Neural progenitor cell (in vitro differentiated cells): Measurements from ENCODE around the gene CFAP299. TPM values are rescaled to one million over a fixed set of nuclear protein-coding genes. Genes with fewer than 3 reads are reported as not detected.
A peak's percentile ranks its signal among the peaks of the same experiment; 100 is the strongest.

Experiments
- DNase-seq: peaks from one replicate; pipeline ENCODE4 v3.0.0-alpha.2; 2016; ENCODE audit warnings: low spot score
- H2AFZ ChIP-seq: fragments of 200-600 bp; sonication (generic); replicated peaks from 2 replicates; pipeline ENCODE4 v1.6.1; 2016; ENCODE audit warnings: antibody characterized with exemption
- H3F3A ChIP-seq: fragments of 200-600 bp; sonication (generic); 2 replicates; pipeline ENCODE4 v1.6.1; 2016; ENCODE audit warnings: antibody characterized with exemption, low read depth
- H3K27ac ChIP-seq: fragments of 200-600 bp; sonication (generic); 2 replicates; pipeline ENCODE4 v1.5.1; 2016; ENCODE audit warnings: mild to moderate bottlenecking
- H3K27me3 ChIP-seq: fragments of 200-600 bp; sonication (generic); 2 replicates; pipeline ENCODE4 v1.6.1; 2016; ENCODE audit warnings: mild to moderate bottlenecking, moderate library complexity
- H3K36me3 ChIP-seq: fragments of 200-600 bp; sonication (generic); 2 replicates; pipeline ENCODE4 v1.5.1; 2016
- H3K4me1 ChIP-seq: fragments of 200-600 bp; sonication (generic); 2 replicates; pipeline ENCODE4 v1.6.1; 2016; ENCODE audit warnings: mixed run types
- H3K4me2 ChIP-seq: fragments of 200-600 bp; sonication (generic); 2 replicates; pipeline ENCODE4 v1.6.1; 2016
- H3K4me3 ChIP-seq: fragments of 200-600 bp; sonication (generic); 2 replicates; pipeline ENCODE4 v1.5.1; 2016
- H3K79me2 ChIP-seq: fragments of 200-600 bp; sonication (generic); 2 replicates; pipeline ENCODE4 v1.6.1; 2016; ENCODE audit warnings: low read depth
- H3K9ac ChIP-seq: fragments of 200-600 bp; sonication (generic); 2 replicates; pipeline ENCODE4 v1.6.1; 2016
- H3K9me3 ChIP-seq: fragments of 200-600 bp; sonication (generic); 2 replicates; pipeline ENCODE4 v1.5.1; 2016; ENCODE audit warnings: low read depth
- H4K20me1 ChIP-seq: fragments of 200-600 bp; sonication (generic); 2 replicates; pipeline ENCODE4 v1.6.1; 2016; ENCODE audit warnings: low read depth
- H3K27ac Mint-ChIP-seq: 3 replicates; pipeline ENCODE4 v1.8.0; 2021; ENCODE audit warnings: mixed read lengths
- H3K27me3 Mint-ChIP-seq: 2 replicates; pipeline ENCODE4 v1.8.0; 2022; ENCODE audit warnings: low read depth, mild to moderate bottlenecking, inconsistent platforms, moderate library complexity, mixed read lengths; ENCODE audit not compliant: insufficient read depth
- H3K36me3 Mint-ChIP-seq: 3 replicates; pipeline ENCODE4 v1.8.0; 2021; ENCODE audit warnings: mixed read lengths
- H3K4me1 Mint-ChIP-seq: 3 replicates; pipeline ENCODE4 v1.8.0; 2021; ENCODE audit warnings: mixed read lengths
- H3K4me3 Mint-ChIP-seq: 3 replicates; pipeline ENCODE4 v1.8.0; 2021; ENCODE audit warnings: mild to moderate bottlenecking, moderate library complexity, mixed read lengths
- H3K9me3 Mint-ChIP-seq: 3 replicates; pipeline ENCODE4 v1.8.0; 2020; ENCODE audit warnings: mixed read lengths
- CTCF ChIP-seq: fragments of 200-600 bp; sonication (generic); IDR thresholded peaks from 2 replicates; pipeline ENCODE4 v1.5.1; 2017; ENCODE audit warnings: antibody characterized with exemption, mild to moderate bottlenecking
- EZH2 ChIP-seq: fragments of 200-600 bp; sonication (generic); IDR thresholded peaks from 2 replicates; pipeline ENCODE4 v1.6.1; 2017; ENCODE audit warnings: antibody characterized with exemption, mild to moderate bottlenecking, moderate library complexity
- EZH2phosphoT487 ChIP-seq: fragments of 200-600 bp; sonication (generic); IDR thresholded peaks from 2 replicates; pipeline ENCODE4 v1.6.1; 2017; ENCODE audit warnings: antibody characterized with exemption
- total RNA-seq: library from RNA; depleted of rRNA; stranded (reverse); fragments of >200 nt; gene quantifications from 2 replicates; pipeline ENCODE4 v1.2.3, GENCODE V29; 2015; ENCODE audit warnings: low replicate concordance

Gene CFAP299
- total RNA-seq, 1 donor from 2014 or later, result not detected

- Histone ChIP-seq H4K20me1 (no peaks in the 10 kb centered on the region), H3F3A (no peaks in the 10 kb centered on the region), H3K27ac (no peak overlapping the region), H3K4me3 (no peak overlapping the region), H3K9ac (no peak overlapping the region), H3K4me1 (no peaks in the 10 kb centered on the region), H3K79me2 (no peaks in the 10 kb centered on the region), H3K4me2 (no peak overlapping the region), H2AFZ (no peak overlapping the region), H3K36me3 (no peaks in the 10 kb centered on the region), H3K27me3 (no peaks in the 10 kb centered on the region), H3K9me3 (no peaks in the 10 kb centered on the region)
- no peak for TF ChIP-seq EZH2phosphoT487
- Mint-ChIP-seq H3K4me1 (no peaks in the 10 kb centered on the region), H3K27me3 (no peaks in the 10 kb centered on the region), H3K36me3 (no peaks in the 10 kb centered on the region), H3K9me3 (no peaks in the 10 kb centered on the region), H3K27ac (no peak overlapping the region), H3K4me3 (no peak overlapping the region)
- no peak for DNase-seq
These were observed 279.6 kb downstream of the CFAP299 start for GRCh38 chr4:80615099-80615498.

DNA sequence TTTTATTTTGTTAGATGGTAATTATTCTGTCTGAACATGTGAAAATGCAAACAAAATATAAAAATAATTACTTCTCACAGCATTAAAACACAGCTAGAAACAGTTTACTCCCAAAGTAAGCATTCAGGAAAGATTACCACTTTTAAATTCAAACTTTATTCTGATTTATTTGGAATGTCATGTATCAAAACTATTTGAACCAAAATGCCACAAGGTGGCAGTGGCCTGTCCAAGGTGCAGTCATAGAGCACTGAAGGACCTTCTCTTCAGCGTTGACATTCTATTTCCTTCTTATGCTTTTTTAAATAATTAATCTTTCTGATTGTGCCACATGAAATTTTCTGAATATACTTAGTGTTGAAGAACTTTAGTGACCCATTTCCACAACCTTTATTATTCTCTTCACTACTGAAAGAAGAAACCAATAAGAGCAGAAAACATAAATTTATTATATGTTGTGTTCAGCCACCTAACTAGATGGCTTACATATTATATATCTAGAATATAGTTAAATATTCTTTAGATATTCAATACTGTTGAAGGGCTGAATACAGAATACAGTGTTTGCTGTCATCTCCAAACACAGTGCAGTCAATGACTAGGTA, 283.6 kb downstream of the CFAP299 start:
- no peak overlapping the region for H3K27ac ChIP-seq
- H2AFZ ChIP-seq, result no peak overlapping the region
- Mint-ChIP-seq H3K4me1 (no peaks in the 10 kb centered on the region), H3K36me3 (no peaks in the 10 kb centered on the region), H3K27me3 (no peaks in the 10 kb centered on the region), H3K9me3 (peaks cover 5% of the 10 kb centered on the region), H3K4me3 (no peak overlapping the region), H3K27ac (no peak overlapping the region)
- H4K20me1 ChIP-seq, result no peaks in the 10 kb centered on the region
- no peaks in the 10 kb centered on the region for H3K27me3 ChIP-seq
- TF ChIP-seq EZH2phosphoT487 (no peak), CTCF (peak; percentile 59), EZH2 (no peak)
- no peaks in the 10 kb centered on the region for H3K79me2 ChIP-seq
- H3K9ac ChIP-seq, result no peak overlapping the region
- H3K4me3 ChIP-seq, result no peak overlapping the region
- H3K9me3 ChIP-seq, result no peaks in the 10 kb centered on the region
- no peaks in the 10 kb centered on the region for H3F3A ChIP-seq
- H3K4me2 ChIP-seq, result no peak overlapping the region
- H3K4me1 ChIP-seq, result no peaks in the 10 kb centered on the region
- DNase-seq, result peak; percentile 36
- H3K36me3 ChIP-seq, result no peaks in the 10 kb centered on the region

DNA sequence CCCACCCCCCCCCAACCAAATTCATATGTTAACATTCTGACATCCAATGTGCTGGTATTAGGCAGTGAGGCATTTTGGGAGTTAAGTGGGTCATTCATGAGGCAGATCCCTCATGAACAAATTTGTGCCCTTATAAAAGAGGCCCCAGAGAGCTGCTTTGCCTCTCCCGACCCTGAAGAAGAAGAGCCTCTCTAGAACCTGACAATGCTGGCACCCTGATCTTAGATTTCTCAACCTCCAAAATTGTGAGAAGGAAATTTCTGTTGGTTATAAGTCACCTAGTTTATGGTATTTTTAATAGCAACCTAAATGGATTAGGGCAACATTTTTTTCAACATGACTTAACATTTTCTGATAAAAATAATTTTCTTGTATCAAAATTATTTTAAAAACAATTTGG, 296.3 kb downstream of the CFAP299 start:
- no peaks in the 10 kb centered on the region for H3K4me1 ChIP-seq
- H3K4me2 ChIP-seq, result no peak overlapping the region
- H2AFZ ChIP-seq, result no peak overlapping the region
- H3K27ac ChIP-seq, result no peak overlapping the region
- no peak overlapping the region for H3K4me3 Mint-ChIP-seq
- peak; percentile 5 for DNase-seq
- H3K36me3 ChIP-seq, result no peaks in the 10 kb centered on the region
- H3K27me3 Mint-ChIP-seq, result no peaks in the 10 kb centered on the region
- H3K9me3 Mint-ChIP-seq, result peaks cover 7% of the 10 kb centered on the region
- no peak overlapping the region for H3K27ac Mint-ChIP-seq
- no peaks in the 10 kb centered on the region for H3K4me1 Mint-ChIP-seq
- no peaks in the 10 kb centered on the region for H3F3A ChIP-seq
- no peak overlapping the region for H3K4me3 ChIP-seq
- no peaks in the 10 kb centered on the region for H3K79me2 ChIP-seq
- H3K9me3 ChIP-seq, result peaks cover 5% of the 10 kb centered on the region
- no peak overlapping the region for H3K9ac ChIP-seq
- H4K20me1 ChIP-seq, result no peaks in the 10 kb centered on the region
- TF ChIP-seq CTCF, result no peak
- TF ChIP-seq EZH2, result no peak
- no peak for TF ChIP-seq EZH2phosphoT487
- H3K27me3 ChIP-seq, result no peaks in the 10 kb centered on the region
- no peaks in the 10 kb centered on the region for H3K36me3 Mint-ChIP-seq

GRCh38 chr4:80637190-80637589, 301.7 kb downstream of the CFAP299 start:
- no peak overlapping the region for H3K27ac ChIP-seq
- no peaks in the 10 kb centered on the region for H4K20me1 ChIP-seq
- H3K4me2 ChIP-seq, result no peak overlapping the region
- no peak overlapping the region for H3K9ac ChIP-seq
- H3K4me3 Mint-ChIP-seq, result no peak overlapping the region
- no peak for TF ChIP-seq EZH2phosphoT487
- TF ChIP-seq EZH2, result no peak
- no peak for TF ChIP-seq CTCF
- H2AFZ ChIP-seq, result no peak overlapping the region
- H3K36me3 ChIP-seq, result no peaks in the 10 kb centered on the region
- H3K27ac Mint-ChIP-seq, result no peak overlapping the region
- no peaks in the 10 kb centered on the region for H3K79me2 ChIP-seq
- H3K4me1 Mint-ChIP-seq, result no peaks in the 10 kb centered on the region
- DNase-seq, result no peak
- no peaks in the 10 kb centered on the region for H3K27me3 Mint-ChIP-seq
- H3K27me3 ChIP-seq, result no peaks in the 10 kb centered on the region
- H3K9me3 Mint-ChIP-seq, result no peaks in the 10 kb centered on the region
- H3K36me3 Mint-ChIP-seq, result no peaks in the 10 kb centered on the region
- H3K4me3 ChIP-seq, result no peak overlapping the region
- H3K4me1 ChIP-seq, result no peaks in the 10 kb centered on the region
- no peaks in the 10 kb centered on the region for H3K9me3 ChIP-seq
- H3F3A ChIP-seq, result no peaks in the 10 kb centered on the region
